IMR-90 (cell line): ENCODE results near the gene BZW2. TPM values are rescaled to one million over a fixed set of nuclear protein-coding genes. Genes with fewer than 3 reads are reported as not detected.
A peak's percentile ranks its signal among the peaks of the same experiment; 100 is the strongest.

ENCODE experiments used
- ATAC-seq: fragments of 200-7000 bp; cut with Tn5 transposase; 2 replicates; pipeline ENCODE4 v1.9.1; 2020; ENCODE audit warnings: low read depth, mild to moderate bottlenecking, moderate library complexity
- BruUV-seq: library from RNA; stranded (reverse); fragments of 400-500 nt; replicated peaks from 2 replicates; lab custom pipeline; 2021; lab: Mats Ljungman, UMichigan
- CTCF ChIA-PET: fragments of 300-600 bp; formaldehyde crosslinking; extraction: SDS; loops from one replicate; lab custom pipeline; 2021; ENCODE audit warnings: antibody characterized with exemption; lab: Yijun Ruan, JAX
- POLR2A ChIA-PET: fragments of 300-600 bp; sonication (Branson Sonifier 250); formaldehyde crosslinking; loops from one replicate; lab custom pipeline; 2022; ENCODE audit warnings: antibody characterized with exemption; ENCODE audit not compliant: unreplicated experiment; lab: Charles Lee
- DNase-seq: peaks from one replicate; pipeline ENCODE4 v3.0.0; 2013
- H2AFZ ChIP-seq: replicated peaks from 2 replicates; pipeline ENCODE3; 2013; ENCODE audit warnings: low read length, mild to moderate bottlenecking; ENCODE audit not compliant: poor library complexity
- H2AK5ac ChIP-seq: 2 replicates; pipeline ENCODE4 v1.6.1; 2013; ENCODE audit warnings: low read depth, low read length, inconsistent platforms
- H2AK9ac ChIP-seq: replicated peaks from 2 replicates; pipeline ENCODE3; 2013; ENCODE audit warnings: mild to moderate bottlenecking, low read depth, low read length, moderate library complexity; ENCODE audit not compliant: poor library complexity
- H2BK120ac ChIP-seq: 2 replicates; pipeline ENCODE4 v1.6.1; 2013; ENCODE audit warnings: low read depth, low read length, inconsistent platforms
- H2BK15ac ChIP-seq: 3 replicates; pipeline ENCODE4 v1.6.1; 2013; ENCODE audit warnings: low read depth, low read length, inconsistent platforms
- H2BK20ac ChIP-seq: 2 replicates; pipeline ENCODE4 v1.6.1; 2013; ENCODE audit warnings: low read depth, mild to moderate bottlenecking, inconsistent platforms, low read length, moderate library complexity
- H2BK5ac ChIP-seq: 2 replicates; pipeline ENCODE4 v1.6.1; 2013; ENCODE audit warnings: mild to moderate bottlenecking, low read depth, low read length, inconsistent platforms; ENCODE audit not compliant: poor library complexity, severe bottlenecking
- H3K14ac ChIP-seq: replicated peaks from 2 replicates; pipeline ENCODE4 v1.6.1; 2013; ENCODE audit warnings: low read depth, low read length, inconsistent platforms
- H3K18ac ChIP-seq: 2 replicates; pipeline ENCODE4 v1.6.1; 2013; ENCODE audit warnings: low read depth, low read length, control low read depth
- H3K23ac ChIP-seq: 2 replicates; pipeline ENCODE4 v1.6.1; 2013; ENCODE audit warnings: low read depth, low read length, inconsistent platforms
- H3K27ac ChIP-seq: 2 replicates; pipeline ENCODE4 v1.5.1; 2013; ENCODE audit warnings: mild to moderate bottlenecking, control low read depth, low read length; ENCODE audit not compliant: insufficient read depth
- H3K27me3 ChIP-seq: 2 replicates; pipeline ENCODE4 v1.6.1; 2013; ENCODE audit warnings: low read length; ENCODE audit not compliant: control insufficient read depth, insufficient read depth
- H3K36me3 ChIP-seq: 2 replicates; pipeline ENCODE4 v1.6.1; 2013; ENCODE audit warnings: low read length, mixed read lengths; ENCODE audit not compliant: control insufficient read depth, insufficient read depth
- H3K4ac ChIP-seq: 2 replicates; pipeline ENCODE4 v1.6.1; 2013; ENCODE audit warnings: low read depth, low read length, inconsistent platforms
- H3K4me1 ChIP-seq: 2 replicates; pipeline ENCODE4 v1.6.1; 2013; ENCODE audit warnings: low read length, mixed read lengths; ENCODE audit not compliant: control insufficient read depth, insufficient read depth
- H3K4me2 ChIP-seq: 2 replicates; pipeline ENCODE4 v1.6.1; 2013; ENCODE audit warnings: low read depth, mild to moderate bottlenecking, control low read depth, low read length, moderate library complexity
- H3K4me3 ChIP-seq: 2 replicates; pipeline ENCODE4 v1.5.1; 2013; ENCODE audit warnings: low read depth, mild to moderate bottlenecking, control low read depth, low read length, moderate library complexity; ENCODE audit not compliant: insufficient read depth
- H3K56ac ChIP-seq: 2 replicates; pipeline ENCODE4 v1.6.1; 2013; ENCODE audit warnings: low read length, inconsistent platforms; ENCODE audit not compliant: insufficient read depth; ENCODE audit errors: extremely low read depth
- H3K79me1 ChIP-seq, 2 experiments: 2 replicates each; pipeline ENCODE4 v1.6.1; 2013; ENCODE audit warnings: low read length in 2 of 2, inconsistent platforms in 1 of 2, low read depth in 1 of 2
- H3K9ac ChIP-seq: 2 replicates; pipeline ENCODE4 v1.6.1; 2013; ENCODE audit warnings: low read depth, low read length, control low read depth
- H3K9me1 ChIP-seq: 2 replicates; pipeline ENCODE4 v1.6.1; 2013; ENCODE audit warnings: low read length, inconsistent platforms; ENCODE audit not compliant: insufficient read depth
- H3K9me3 ChIP-seq: 2 replicates; pipeline ENCODE4 v1.6.1; 2013; ENCODE audit warnings: low read length; ENCODE audit not compliant: control insufficient read depth, insufficient read depth
- H4K20me1 ChIP-seq: 2 replicates; pipeline ENCODE4 v1.6.1; 2013; ENCODE audit warnings: low read length, inconsistent platforms; ENCODE audit not compliant: insufficient read depth
- H4K5ac ChIP-seq: 2 replicates; pipeline ENCODE4 v1.6.1; 2013; ENCODE audit warnings: mild to moderate bottlenecking, low read depth, low read length, control low read depth
- H4K8ac ChIP-seq, 2 experiments: 2 replicates each; pipeline ENCODE4 v1.6.1; 2013; ENCODE audit warnings: low read depth in 2 of 2, low read length in 2 of 2, control low read depth in 1 of 2, inconsistent platforms in 1 of 2
- H4K91ac ChIP-seq: 2 replicates; pipeline ENCODE4 v1.6.1; 2013; ENCODE audit warnings: low read depth, low read length, inconsistent platforms; ENCODE audit not compliant: insufficient read depth
- CEBPB ChIP-seq: IDR thresholded peaks from 2 replicates; pipeline ENCODE4 v1.6.1; 2012; ENCODE audit warnings: low read depth, low read length, improper control_type of control experiment
- FOS ChIP-seq: fragments of 150-350 bp; IDR thresholded peaks from 2 replicates; pipeline ENCODE4 v1.6.1; 2016; ENCODE audit warnings: low read depth, low read length
- WGBS, 2 experiments: methylation state at CpG; one replicate each; pipeline versions ENCODE4 v1.1.5 to v1.1.7; 2013; ENCODE audit warnings: missing lambda C conversion rate in 2 of 2; ENCODE audit not compliant: insufficient read length in 1 of 2; ENCODE audit errors: extremely low coverage in 2 of 2; 5-methylcytosine and 5-hydroxymethylcytosine counted together
- dilution Hi-C: fragments of 300-500 bp; cut with HindIII; formaldehyde crosslinking; loops from one replicate; pipeline ENCODE4 v1.14.3; 2018; ENCODE audit warnings: low sequenced_read_pairs; ENCODE audit not compliant: unreplicated experiment
- in situ Hi-C: fragments of 300-500 bp; cut with MboI; formaldehyde crosslinking; loops from 3 replicates; pipeline ENCODE4 v1.14.3; 2019; ENCODE audit warnings: low sequenced_read_pairs, inconsistent platforms, mixed read lengths
- intact Hi-C: fragments of 100-400 bp; cut with micrococcal nuclease; formaldehyde crosslinking; loops from 2 replicates; pipeline ENCODE4 v1.10.0; 2022
- polyA plus RNA-seq, 3 experiments: library from polyadenylated mRNA; depleted of rRNA; stranded (reverse); fragments of >200 nt; gene quantifications; 2 replicates each; pipeline ENCODE4 v1.2.3, GENCODE V29; 2012; ENCODE audit warnings: low replicate concordance in 1 of 3
- total RNA-seq: library from RNA; depleted of rRNA; stranded (reverse); fragments of >200 nt; gene quantifications from 2 replicates; pipeline ENCODE4 v1.2.3, GENCODE V29; 2012

The BZW2 gene
- total and polyA plus RNA-seq, 2 of the 4 experiments (the other 2 are of a cell fraction), result 58.1 to 92.9 TPM

GRCh38 chr7:16669581-16669980 lies 23.6 kb downstream of the BZW2 start:
- Histone ChIP-seq H3K4me3 (no peak overlapping the region), H2BK120ac (no peak overlapping the region), H4K5ac (peak overlapping the region; percentile 47; the same call in 1 of the 2 replicates), H4K20me1 (no peaks in the 10 kb centered on the region), H2AK9ac (no peak overlapping the region), H3K9me3 (no peaks in the 10 kb centered on the region), H3K27ac (peak overlapping the region; percentile 46; the same call in 1 of the 2 replicates), H3K4me1 (peaks cover 11% of the 10 kb centered on the region), H4K8ac (peak overlapping the region in 1 of 2 experiments; percentile 11; a peak in 1 of 4 replicates), H2AK5ac (no peak overlapping the region), H3K18ac (peak overlapping the region; percentile 42), H3K36me3 (peaks cover 2% of the 10 kb centered on the region; the same call in 1 of the 2 replicates), H3K9ac (no peak overlapping the region), H2BK20ac (no peak overlapping the region), H2BK5ac (peak overlapping the region; percentile 93), H3K9me1 (peaks cover 2% of the 10 kb centered on the region), H2AFZ (no peak overlapping the region), H3K4me2 (peak overlapping the region; percentile 67), H3K4ac (no peak overlapping the region; the same call in 1 of the 2 replicates), H4K91ac (no peak overlapping the region), H3K27me3 (no peaks in the 10 kb centered on the region), H3K23ac (peak overlapping the region; percentile 24; the same call in 1 of the 2 replicates), H2BK15ac (no peak overlapping the region), H3K56ac (no peak overlapping the region), H3K79me1 (peaks cover 14 to 40% of the 10 kb centered on the region in 2 experiments; a peak in 3 of 4 replicates), H3K14ac (no peak overlapping the region; the same call in 1 of the 2 replicates)
- BruUV-seq, result no TSS peak
- intact Hi-C loops, result no loop called here
- dilution Hi-C loops, result no loop called here
- no peak; the same call in 1 of the 2 replicates for ATAC-seq
- DNase-seq, result peak; percentile 62
- POLR2A ChIA-PET, result no interaction called here
- WGBS, 2 experiments, result no CpG with 5 or more reads among the region's 2 CpGs
- TF ChIP-seq CEBPB (0 out of 2 replicates have a peak, but pooled peaks have one; percentile 5), FOS (no peak)
- CTCF ChIA-PET, result no interaction called here
- in situ Hi-C loops, result no loop called here
